GM19372 (cell line): Measurements from ENCODE around the gene SEPTIN5.

Experiments
- ATAC-seq: cut with Tn5 transposase; IDR thresholded peaks from one replicate; pipeline ENCODE4 v1.9.1; 2021; ENCODE audit warnings: mild to moderate bottlenecking, low read depth, moderate library complexity; ENCODE audit not compliant: unreplicated experiment

SEPTIN5 gene

DNA sequence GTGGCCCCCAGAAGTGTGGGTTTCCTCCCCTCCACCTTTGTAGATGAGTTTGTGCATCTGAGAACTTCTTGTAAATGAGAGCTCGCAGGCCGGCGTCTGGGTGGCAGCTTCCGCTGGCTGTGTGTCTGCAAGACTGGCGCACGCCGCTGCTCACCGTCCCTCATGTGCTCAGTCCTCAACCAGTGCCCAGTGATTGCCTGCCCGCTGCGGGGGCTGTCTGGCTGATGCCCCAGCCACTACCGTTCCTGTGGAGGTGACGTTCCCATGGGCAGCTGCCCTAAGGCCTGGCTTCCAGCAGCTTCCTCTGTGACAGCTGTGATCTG, 55.1 kb downstream of the SEPTIN5 start:
- no peak for ATAC-seq

DNA sequence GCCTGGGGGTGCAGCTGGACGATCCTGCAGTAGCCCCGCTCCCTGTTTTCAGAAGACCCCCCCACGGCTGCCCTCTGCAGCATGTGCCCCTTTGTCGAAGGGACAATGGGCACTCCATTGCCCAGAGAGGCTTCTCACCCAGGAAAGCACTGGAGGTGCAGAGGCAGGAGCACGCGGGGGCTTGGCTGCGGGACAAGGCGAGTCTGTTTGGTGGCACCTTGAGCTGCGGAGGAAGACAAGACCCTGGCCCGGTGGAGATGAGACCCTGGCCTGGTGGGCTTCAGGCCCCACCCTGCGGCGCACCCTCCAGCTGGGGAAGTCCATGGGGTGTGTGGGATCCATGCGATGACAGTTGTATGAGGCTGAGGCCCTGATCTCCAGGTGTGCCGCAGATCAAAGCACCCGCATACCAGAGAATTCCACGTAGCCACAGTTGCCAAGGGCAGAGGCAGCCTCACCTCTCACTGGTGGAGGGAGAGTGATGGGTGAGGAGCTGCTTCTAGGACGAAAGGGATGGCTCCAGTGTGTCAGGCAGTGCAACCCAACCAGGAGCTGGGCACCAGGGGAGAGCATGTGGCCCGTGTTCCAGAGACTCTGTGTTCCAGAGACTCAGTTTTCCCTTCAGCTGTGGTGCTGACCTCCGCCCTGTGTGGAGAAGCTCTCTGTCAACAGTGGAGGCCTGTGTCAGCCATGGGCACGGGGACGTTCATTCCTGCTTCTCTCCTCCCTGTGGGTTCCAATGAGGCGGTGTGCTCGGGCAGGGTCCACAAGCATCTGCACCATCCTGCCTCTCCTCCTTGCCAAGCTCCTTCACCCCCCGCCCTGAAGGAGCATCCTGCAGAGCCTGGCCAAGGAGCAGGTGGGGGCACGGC, 56.3 kb downstream of the SEPTIN5 start:
- no peak for ATAC-seq

DNA sequence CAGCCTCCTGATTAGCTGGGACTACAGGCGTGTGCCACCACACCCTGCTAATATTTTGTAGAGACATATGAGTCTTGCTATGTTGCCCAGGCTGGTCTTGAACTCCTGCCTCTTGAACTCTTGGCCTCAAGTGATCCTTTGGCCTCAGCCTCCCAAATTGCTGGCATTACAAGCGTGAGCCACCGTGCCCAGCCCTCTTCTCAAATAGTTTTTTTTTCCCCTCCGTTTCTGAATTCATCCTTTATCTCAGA, 58.0 kb downstream of the SEPTIN5 start:
- ATAC-seq = no peak
